GM19455 (cell line): Measurements from ENCODE around the gene CMIP.

ENCODE experiments used
- ATAC-seq: cut with Tn5 transposase; IDR thresholded peaks from one replicate; pipeline ENCODE4 v1.9.1; 2021; ENCODE audit not compliant: unreplicated experiment

CMIP gene

GRCh38 chr16:81546781-81547180 lies 102.2 kb downstream of the CMIP start:
- no peak for ATAC-seq

- no peak for ATAC-seq
These were observed 102.8 kb downstream of the CMIP start for GRCh38 chr16:81547194-81547938.

- ATAC-seq, result no peak
These were observed 103.3 kb downstream of the CMIP start for GRCh38 chr16:81547939-81548216.

- ATAC-seq, result no peak
These were observed 103.9 kb downstream of the CMIP start for GRCh38 chr16:81548551-81548875.

GRCh38 chr16:81548876-81549546 lies 104.4 kb downstream of the CMIP start:
- ATAC-seq, result no peak

GRCh38 chr16:81549547-81550431 lies 105.2 kb downstream of the CMIP start:
- ATAC-seq, result no peak

- no peak for ATAC-seq
These were observed 105.8 kb downstream of the CMIP start for GRCh38 chr16:81550432-81550808.

GRCh38 chr16:81551151-81551808 lies 106.7 kb downstream of the CMIP start:
- no peak for ATAC-seq

GRCh38 chr16:81551821-81552304 lies 107.3 kb downstream of the CMIP start:
- ATAC-seq, result no peak

GRCh38 chr16:81552743-81553079 lies 108.1 kb downstream of the CMIP start:
- ATAC-seq, result no peak

GRCh38 chr16:81553080-81553813 lies 108.6 kb downstream of the CMIP start:
- ATAC-seq, result no peak

- no peak for ATAC-seq
These were observed 109.4 kb downstream of the CMIP start for GRCh38 chr16:81553814-81554675.

- no peak for ATAC-seq
These were observed 110.4 kb downstream of the CMIP start for GRCh38 chr16:81554979-81555378.

- no peak for ATAC-seq
These were observed 111.1 kb downstream of the CMIP start for GRCh38 chr16:81555660-81556059.

GRCh38 chr16:81556715-81557284 lies 112.2 kb downstream of the CMIP start:
- no peak for ATAC-seq

GRCh38 chr16:81558077-81558443 lies 113.5 kb downstream of the CMIP start:
- no peak for ATAC-seq

- ATAC-seq, result no peak
These were observed 114.0 kb downstream of the CMIP start for GRCh38 chr16:81558444-81559175.

- no peak for ATAC-seq
These were observed 116.5 kb downstream of the CMIP start for GRCh38 chr16:81560979-81561657.
